ENCODE measurements around the gene MLX. TPM values are rescaled to one million over a fixed set of nuclear protein-coding genes. Genes with fewer than 3 reads are reported as not detected.
"Not testable (repeated sequence)": the region's sequence is repeated elsewhere in the genome, so short reads cannot be mapped to it uniquely, and the experiment has no call there.

Gene MLX
- total and polyA plus RNA-seq, 3 donors from 2014 or later: 26.7 to 38.6 (median 27.6) TPM

- Histone ChIP-seq H3K36me3 (ENCODE audit: low read depth, missing control alignments) (no peaks in the 10 kb centered on the region), H3K4me3 (no peak overlapping the region), H3K27ac (no peak overlapping the region), H3K9me3 (no peaks in the 10 kb centered on the region), H3K4me1 (peaks cover 5% of the 10 kb centered on the region), H3K27me3 (no peaks in the 10 kb centered on the region)
- DNase-seq: no peak
- intact Hi-C loops (cut with DNase I; ENCODE audit: low total_unique reads): no loop called here
- WGBS, 2 donors: 71 to 73% methylated on average over 16 to 23 of the region's 23 CpGs
- no peak for TF ChIP-seq CTCF (IDR thresholded peaks at IDR 0.05)
These were observed 19.9 kb upstream of the MLX start for GRCh38 chr17:42547001-42547461.

- Histone ChIP-seq H3K9me3 (no peaks in the 10 kb centered on the region), H3K27me3 (no peaks in the 10 kb centered on the region), H3K27ac (no peak overlapping the region), H3K4me3 (peak overlapping the region in 1 of 2 donors; percentile 58), H3K36me3 (ENCODE audit: low read depth, missing control alignments) (no peaks in the 10 kb centered on the region), H3K4me1 (peaks cover 6% of the 10 kb centered on the region)
- WGBS, 2 donors: 71 to 84% methylated on average over 4 to 14 of the region's 14 CpGs
- no peak for DNase-seq
- TF ChIP-seq POLR2A (IDR thresholded peaks at IDR 0.05) (no peak), CTCF (IDR thresholded peaks at IDR 0.05) (no peak)
- intact Hi-C loops (cut with DNase I; ENCODE audit: low total_unique reads): no loop called here
These were observed 19.2 kb upstream of the MLX start for GRCh38 chr17:42547698-42548069.

DNA sequence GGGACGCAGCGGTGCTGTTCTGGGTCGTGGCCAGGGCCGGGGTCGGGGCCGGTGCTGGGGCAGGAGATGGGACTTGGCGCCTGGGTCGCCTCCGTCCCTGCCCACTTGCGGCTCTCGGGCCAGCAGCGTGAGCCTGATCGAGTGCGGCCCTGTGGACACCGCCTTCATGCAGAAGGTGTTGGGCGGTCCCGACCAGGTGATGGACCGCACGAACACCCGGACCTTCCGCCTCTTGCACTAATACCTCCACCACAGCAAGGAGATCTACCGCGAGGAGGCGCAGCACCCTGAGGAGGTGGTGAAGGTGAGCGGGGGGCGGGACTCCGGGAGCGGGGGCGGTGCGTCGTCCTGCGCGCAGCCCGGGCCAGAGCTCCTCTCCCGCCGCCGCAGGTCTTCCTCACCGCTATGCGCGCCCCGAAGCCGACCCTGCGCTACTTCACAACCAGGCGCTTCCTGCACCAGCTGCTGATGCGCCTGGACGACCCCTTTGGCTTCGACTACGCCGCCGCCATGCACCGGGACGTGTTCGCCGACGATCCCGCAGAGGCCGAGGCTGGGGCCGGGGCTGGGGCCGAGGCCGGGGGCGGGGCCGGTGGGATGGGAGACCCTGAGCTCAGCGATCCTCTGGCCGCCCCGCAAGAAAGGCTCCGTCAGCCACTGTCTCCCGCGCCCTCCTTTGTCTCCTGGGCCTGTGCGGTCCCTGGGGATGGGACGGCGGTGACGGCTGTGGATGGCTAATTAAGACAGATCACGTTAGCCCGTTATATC lies 18.6 kb upstream of the MLX start:
- Histone ChIP-seq H3K4me3 (peak overlapping the region; percentile 18 to 58), H3K9me3 (no peaks in the 10 kb centered on the region), H3K36me3 (ENCODE audit: low read depth, missing control alignments) (no peaks in the 10 kb centered on the region), H3K27me3 (no peaks in the 10 kb centered on the region), H3K4me1 (peaks cover 12% of the 10 kb centered on the region), H3K27ac (no peak overlapping the region)
- intact Hi-C loops (cut with DNase I; ENCODE audit: low total_unique reads): no loop called here
- TF ChIP-seq CTCF (IDR thresholded peaks at IDR 0.05) (no peak), POLR2A (IDR thresholded peaks at IDR 0.05) (no peak)
- DNase-seq: no peak
- WGBS, 2 donors: 51% methylated on average over 26 to 64 of the region's 74 CpGs

DNA sequence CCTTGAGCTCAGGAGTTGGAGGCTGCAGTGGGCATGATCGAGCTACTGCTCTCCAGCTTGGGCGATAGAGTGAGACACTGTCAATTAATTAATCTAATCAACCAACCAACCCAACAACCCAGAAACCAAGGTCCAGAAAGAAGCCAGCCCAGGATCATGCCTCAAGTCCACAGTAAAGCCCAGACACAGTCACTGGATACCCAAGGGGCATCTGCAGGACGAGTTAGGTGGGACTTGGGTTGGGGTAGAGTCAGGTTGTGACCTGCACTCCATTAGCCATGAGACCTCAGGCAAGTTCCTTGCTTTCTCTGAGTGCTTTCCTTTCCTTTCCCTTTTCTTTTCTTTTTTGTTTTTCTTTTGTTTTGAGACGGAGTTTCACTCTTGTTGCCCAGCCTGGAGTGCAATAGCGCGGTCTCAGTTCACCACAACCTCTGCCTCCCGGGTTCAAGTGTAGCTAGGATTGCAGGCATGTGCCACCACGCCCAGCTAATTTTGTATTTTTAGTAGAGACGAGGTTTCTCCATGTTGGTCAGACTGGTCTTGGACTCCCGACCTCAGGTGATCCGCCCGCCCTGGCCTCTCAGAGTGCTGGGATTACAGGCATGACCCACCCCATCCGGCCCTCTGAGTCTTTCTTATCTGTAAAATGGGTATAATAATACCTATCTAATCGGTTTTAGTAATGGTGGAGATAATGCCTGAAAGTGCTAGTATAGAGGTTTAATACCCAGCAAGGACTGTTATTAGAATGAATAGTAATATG lies 17.7 kb upstream of the MLX start:
- Histone ChIP-seq H3K9me3 (no peaks in the 10 kb centered on the region), H3K36me3 (ENCODE audit: low read depth, missing control alignments) (no peaks in the 10 kb centered on the region), H3K4me1 (peaks cover 17% of the 10 kb centered on the region), H3K27me3 (no peaks in the 10 kb centered on the region), H3K27ac (no peak overlapping the region), H3K4me3 (no peak overlapping the region)
- DNase-seq: no peak
- no peak for TF ChIP-seq CTCF (IDR thresholded peaks at IDR 0.05)
- no peak for TF ChIP-seq POLR2A (IDR thresholded peaks at IDR 0.05)
- intact Hi-C loops (cut with DNase I; ENCODE audit: low total_unique reads): no loop called here
- 80% methylated on average over 13 to 14 of the region's 14 CpGs for WGBS, 2 donors

GRCh38 chr17:42552736-42553135 lies 14.2 kb upstream of the MLX start, which contains the start of gene HSD17B1:
Gene HSD17B1, plus strand, starts transcription at chr17:42552923. Its CDS starts 11 bp downstream, at chr17:42552934.
- Histone ChIP-seq H3K27ac (peak within 1 kb of the TSS; percentile 8 to 86), H3K4me1 (peaks cover 18% of the 10 kb centered on the region), H3K4me3 (peak within 1 kb of the TSS in 1 of 2 donors; percentile 83)
- H3K27me3 ChIP-seq; DNase-seq; H3K9me3 ChIP-seq; intact Hi-C loops (cut with DNase I; ENCODE audit: low total_unique reads); H3K36me3 ChIP-seq (ENCODE audit: low read depth, missing control alignments): not testable (repeated sequence)
- WGBS, 2 donors: 63 to 64% methylated on average over 10 to 15 of the region's 15 CpGs
